Heart right ventricle (tissue), 16 donors: ENCODE results near the gene SLC25A44. TPM values are rescaled to one million over a fixed set of nuclear protein-coding genes. Genes with fewer than 3 reads are reported as not detected.

ENCODE experiments used
- ATAC-seq, 8 donors: fragments of 200-7000 bp; cut with Tn5 transposase; one replicate each; pipeline ENCODE4 v1.9.1; 2020; ENCODE audit warnings: mild to moderate bottlenecking in 8 of 8, moderate library complexity in 8 of 8, moderate number of reproducible peaks in 1 of 8
- DNase-seq, 2 donors: peaks; one replicate each; pipeline ENCODE4 v3.0.0-alpha.2; 2020
- H3K27ac ChIP-seq, 10 donors: fragments of 200-600 bp; sonication (generic) in 2 of 10; one replicate each; pipeline versions ENCODE4 v1.5.0 to v1.8.0; 2020 to 2022; ENCODE audit warnings: mild to moderate bottlenecking in 3 of 10
- H3K27me3 ChIP-seq, 7 donors: fragments of 200-600 bp; one replicate each; pipeline ENCODE4 v1.8.0; 2021 to 2022; ENCODE audit warnings: mild to moderate bottlenecking in 2 of 7
- H3K36me3 ChIP-seq, 9 donors: fragments of 200-600 bp; sonication (generic) in 1 of 9; one replicate each; pipeline versions ENCODE4 v1.5.0 to v1.8.0; 2020 to 2022; ENCODE audit warnings: mild to moderate bottlenecking in 2 of 9
- H3K4me1 ChIP-seq, 9 donors: fragments of 200-600 bp; sonication (generic) in 1 of 9; one replicate each; pipeline versions ENCODE4 v1.5.0 to v1.8.0; 2020 to 2022; ENCODE audit warnings: mild to moderate bottlenecking in 4 of 9
- H3K4me3 ChIP-seq, 10 donors: fragments of 200-600 bp; sonication (generic) in 2 of 10; one replicate each; pipeline versions ENCODE4 v1.5.0 to v1.8.0; 2020 to 2022; ENCODE audit warnings: mild to moderate bottlenecking in 7 of 10, moderate library complexity in 2 of 10
- H3K9me3 ChIP-seq, 11 donors: fragments of 200-600 bp in 10 of 11; sonication (generic) in 2 of 11; one replicate each; pipeline versions ENCODE4 v1.5.0 to v1.8.0; 2013 to 2022; ENCODE audit warnings: mild to moderate bottlenecking in 2 of 11, control low read depth in 1 of 11, moderate library complexity in 1 of 11
- CTCF ChIP-seq, 9 donors: fragments of 200-600 bp; sonication (generic) in 2 of 9; IDR thresholded peaks; one replicate each; pipeline versions ENCODE4 v1.5.0 to v1.8.0; 2021 to 2022; ENCODE audit warnings: antibody characterized with exemption in 9 of 9, mild to moderate bottlenecking in 5 of 9, moderate library complexity in 1 of 9
- WGBS, 2 donors: extraction: QIAGEN DNeasy Blood & Tissue Kit; methylation state at CpG; one replicate each; pipeline ENCODE4 v1.1.7; 2013; ENCODE audit warnings: inconsistent platforms in 1 of 2; 5-methylcytosine and 5-hydroxymethylcytosine counted together
- intact Hi-C, 10 donors: fragments of 100-400 bp; cut with DNase I; formaldehyde crosslinking; loops; one replicate each; pipeline versions ENCODE4 v1.11.1 to v1.14.2; 2022
- polyA plus RNA-seq, 2 donors: library from polyadenylated mRNA; stranded (reverse); fragments of 200-250 nt; gene quantifications; one replicate each; pipeline ENCODE4 v1.2.3, GENCODE V29; 2013
- total RNA-seq, 10 donors: library from RNA; stranded (reverse); fragmentation: NEBNext Ultra II Directional in 3 of 10; extraction: Animal tissue kit (Norgen Biotek cat#: 25700) in 3 of 10; gene quantifications; one replicate each; pipeline versions ENCODE4 v1.2.1 to v1.2.4, GENCODE V29; 2021 to 2023
- donor health status: Arrhythmogenic right ventricular cardiomyopathy.
- donor health status: ischemic (EF 13 %, LVEDD 7.1; RV severe dilation, severe dysfunction).
- donor health status: healthy with polysubstance abuse.
- donor health status: DM: no; HTN: yes; CAD: no.
- donor health status: DM: no; HTN: no; CAD: no.
- donor health status: ischemic (EF 25% LVEDD 6.9; RV normal size, moderate dysfunction).
- donor health status: ischemic (EF 25% LVEDD 5.7; RV mildly dilated, moderate dysfunction).
- donor health status: healthy.
- donor health status: DM: yes; HTN: yes; CAD: no.
- donor health status: Ischemic cardiomyopathy.
- donor health status: ischemic (EF 35%, LVEDD 5.7; RV mildly dilated, moderate dysfunction).
- donor health status: nonischemic (EF 11% LVEDD 7.7; RV severe dilation, severe dysfunction).
- donor health status: DM: yes; HTN: yes; CAD: no.
- donor health status: PGD.
- donor health status: ischemic (EF 29% LVEDD 5.4; RV normal size, mild dysfunction).
- donor health status: nonischemic (EF 23%, LVEDD 6.1; RV moderate dilation, normal function).

Gene SLC25A44
- total and polyA plus RNA-seq, 12 donors, result 7.0 to 26.0 (median 19.0) TPM

GRCh38 chr1:156220226-156220625 lies 26.3 kb downstream of the SLC25A44 start:
- DNase-seq (no peak), ATAC-seq (no peak)
- Histone ChIP-seq H3K4me3 (no peak overlapping the region), H3K9me3 (no peaks in the 10 kb centered on the region), H3K27ac (no peak overlapping the region), H3K27me3 (no peaks in the 10 kb centered on the region), H3K4me1 (peaks cover 0 to 30% (median 12%) of the 10 kb centered on the region in 9 donors), H3K36me3 (peaks cover 0 to 61% (median 31%) of the 10 kb centered on the region in 9 donors)
- no peak for TF ChIP-seq CTCF (IDR thresholded peaks at IDR 0.05)
- intact Hi-C loops, result loop anchor here in 1 of 10 donors (5.0 kb wide), 1 partner anchor 73 kb away; no protein-coding TSS in a partner anchor
- 97 to 99% methylated on average over 9 of the region's 9 CpGs for WGBS, 2 donors

GRCh38 chr1:156221986-156222692 lies 28.2 kb downstream of the SLC25A44 start:
- intact Hi-C loops, result loop anchor here in 2 of 10 donors (2.0 to 5.0 kb wide), 2 partner anchors 75 kb away; no protein-coding TSS in a partner anchor
- Histone ChIP-seq H3K9me3 (no peaks in the 10 kb centered on the region), H3K27me3 (no peaks in the 10 kb centered on the region), H3K27ac (no peak overlapping the region), H3K36me3 (peaks cover 0 to 70% (median 31%) of the 10 kb centered on the region in 9 donors), H3K4me3 (no peak overlapping the region), H3K4me1 (peaks cover 0 to 27% (median 12%) of the 10 kb centered on the region in 9 donors)
- 93 to 94% methylated on average over 13 of the region's 13 CpGs for WGBS, 2 donors
- TF ChIP-seq CTCF (IDR thresholded peaks at IDR 0.05), result no peak
- ATAC-seq (no peak), DNase-seq (no peak)

- peak in 1 of 9 donors; percentile 5 for TF ChIP-seq CTCF (IDR thresholded peaks at IDR 0.05)
- peaks cover 0 to 92% (median 38%) of the 10 kb centered on the region in 9 donors for H3K36me3 ChIP-seq
- intact Hi-C loops, result loop anchor here (1.0 to 5.0 kb wide), 7 partner anchors 79 to 135 kb away; no protein-coding TSS in a partner anchor
- H3K27me3 ChIP-seq, result no peaks in the 10 kb centered on the region
- peak overlapping the region in 3 of 10 donors; percentile 3 to 15 (median 9) for H3K27ac ChIP-seq
- H3K4me3 ChIP-seq, result no peak overlapping the region
- no peaks in the 10 kb centered on the region for H3K9me3 ChIP-seq
- ATAC-seq (no peak), DNase-seq (no peak)
- WGBS, 2 donors, result 8 to 19% methylated on average over 2 of the region's 2 CpGs
- H3K4me1 ChIP-seq, result peaks cover 0 to 9% (median 4%) of the 10 kb centered on the region in 9 donors
Observed at GRCh38 chr1:156225677-156226014, 31.7 kb downstream of the SLC25A44 start.

GRCh38 chr1:156226116-156226538 lies 32.2 kb downstream of the SLC25A44 start:
- Histone ChIP-seq H3K36me3 (peaks cover 0 to 88% (median 33%) of the 10 kb centered on the region in 9 donors), H3K4me1 (peaks cover 0 to 9% (median 4%) of the 10 kb centered on the region in 9 donors), H3K27me3 (no peaks in the 10 kb centered on the region), H3K9me3 (no peaks in the 10 kb centered on the region), H3K27ac (peak overlapping the region in 1 of 10 donors; percentile 3), H3K4me3 (no peak overlapping the region)
- DNase-seq, result no peak
- TF ChIP-seq CTCF (IDR thresholded peaks at IDR 0.05), result no peak
- intact Hi-C loops, result loop anchor here in 2 of 10 donors (5.0 kb wide), 2 partner anchors 89 to 134 kb away; no protein-coding TSS in a partner anchor
- WGBS, 2 donors, result 79 to 89% methylated on average over 2 of the region's 2 CpGs
- ATAC-seq, result no peak
